Measurements from ENCODE around the gene DGKQ.
"Not testable (repeated sequence)": the region's sequence is repeated elsewhere in the genome, so short reads cannot be mapped to it uniquely, and the experiment has no call there.

The DGKQ gene

DNA sequence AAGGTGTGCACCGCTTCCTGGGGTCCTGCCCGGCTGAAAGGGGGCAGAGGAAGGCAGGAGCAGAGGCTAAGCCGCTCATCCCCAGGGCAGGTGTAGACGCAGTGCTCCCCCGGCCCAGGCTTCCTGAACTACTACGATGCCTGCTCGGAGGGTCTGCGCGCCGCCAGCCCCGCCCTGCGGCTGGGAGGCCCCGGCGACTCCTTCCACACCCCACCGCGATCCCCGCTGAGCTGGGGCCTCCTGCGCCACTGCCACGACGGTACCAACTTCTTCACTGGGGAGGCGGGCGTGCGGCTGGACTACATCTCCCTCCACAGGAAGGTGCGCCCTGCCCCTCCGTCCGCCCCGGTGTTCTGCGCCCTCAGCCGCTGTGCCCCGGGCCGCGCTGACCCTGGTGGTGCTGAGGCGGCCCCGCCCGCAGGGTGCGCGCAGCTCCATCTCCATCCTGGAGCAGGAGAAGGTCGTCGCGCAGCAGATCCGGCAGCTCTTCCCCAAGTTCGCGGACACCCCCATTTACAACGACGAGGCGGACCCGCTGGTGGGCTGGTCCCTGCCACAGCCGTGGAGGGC is 28.3 kb upstream of the DGKQ start:
- H3K9ac ChIP-seq (ENCODE audit: low read depth in 1 of 2, low read length in 2 of 2), result no peak overlapping the region
- no peak overlapping the region for H3K4me3 ChIP-seq (ENCODE audit: low read depth in 1 of 2, low read length in 2 of 2)
- H3K9me3 ChIP-seq (ENCODE audit: control insufficient read depth in 1 of 2, low read length in 2 of 2), result no peaks in the 10 kb centered on the region
- H3K27me3 ChIP-seq (ENCODE audit: control insufficient read depth in 1 of 2, insufficient read depth in 2 of 2, low read length in 2 of 2), result peaks cover 54 to 76% of the 10 kb centered on the region in 2 donors
- H3K36me3 ChIP-seq (ENCODE audit: control insufficient read depth in 1 of 2, insufficient read depth in 2 of 2, low read length in 2 of 2), result no peaks in the 10 kb centered on the region
- H3K27ac ChIP-seq (ENCODE audit: low read depth, low read length), result no peak overlapping the region
- H3K4me1 ChIP-seq (ENCODE audit: control insufficient read depth in 1 of 2, insufficient read depth in 2 of 2, low read length in 2 of 2), result peaks cover 4 to 13% of the 10 kb centered on the region in 2 donors

DNA sequence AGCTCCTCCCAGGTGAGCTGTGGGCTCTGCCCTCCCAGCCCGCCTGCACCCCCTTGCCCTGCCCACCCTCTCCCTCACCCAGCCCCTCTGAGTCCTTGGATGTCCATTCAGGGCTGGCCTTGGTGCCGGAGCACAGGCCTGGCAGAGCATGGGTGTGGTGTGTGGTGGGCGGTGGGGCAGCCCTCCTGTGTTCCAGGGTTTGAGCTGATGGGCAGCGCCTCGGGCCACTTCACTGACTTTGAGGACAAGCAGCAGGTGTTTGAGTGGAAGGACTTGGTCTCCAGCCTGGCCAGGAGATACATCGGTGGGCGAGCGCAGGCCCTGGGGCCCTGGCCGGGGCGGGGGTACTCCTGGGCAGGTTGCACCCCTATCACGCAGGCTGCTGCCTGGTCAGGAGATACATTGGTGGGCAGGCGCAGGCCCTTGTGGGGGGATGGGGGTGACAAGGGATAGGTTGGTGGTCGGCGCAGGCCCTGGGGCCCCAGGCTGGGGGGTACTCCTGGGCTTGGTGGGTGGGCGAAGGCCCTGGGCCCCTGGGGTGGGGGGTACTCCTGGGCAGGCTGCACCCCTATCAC is 27.4 kb upstream of the DGKQ start:
- Histone ChIP-seq H3K36me3 (ENCODE audit: control insufficient read depth in 1 of 2, insufficient read depth in 2 of 2, low read length in 2 of 2) (no peaks in the 10 kb centered on the region), H3K27ac (ENCODE audit: low read depth, low read length) (no peak overlapping the region), H3K27me3 (ENCODE audit: control insufficient read depth in 1 of 2, insufficient read depth in 2 of 2, low read length in 2 of 2) (peaks cover 53 to 80% of the 10 kb centered on the region in 2 donors), H3K4me1 (ENCODE audit: control insufficient read depth in 1 of 2, insufficient read depth in 2 of 2, low read length in 2 of 2) (peaks cover 6 to 16% of the 10 kb centered on the region in 2 donors), H3K9ac (ENCODE audit: low read depth in 1 of 2, low read length in 2 of 2) (no peak overlapping the region), H3K9me3 (ENCODE audit: control insufficient read depth in 1 of 2, low read length in 2 of 2) (no peaks in the 10 kb centered on the region), H3K4me3 (ENCODE audit: low read depth in 1 of 2, low read length in 2 of 2) (no peak overlapping the region)

DNA sequence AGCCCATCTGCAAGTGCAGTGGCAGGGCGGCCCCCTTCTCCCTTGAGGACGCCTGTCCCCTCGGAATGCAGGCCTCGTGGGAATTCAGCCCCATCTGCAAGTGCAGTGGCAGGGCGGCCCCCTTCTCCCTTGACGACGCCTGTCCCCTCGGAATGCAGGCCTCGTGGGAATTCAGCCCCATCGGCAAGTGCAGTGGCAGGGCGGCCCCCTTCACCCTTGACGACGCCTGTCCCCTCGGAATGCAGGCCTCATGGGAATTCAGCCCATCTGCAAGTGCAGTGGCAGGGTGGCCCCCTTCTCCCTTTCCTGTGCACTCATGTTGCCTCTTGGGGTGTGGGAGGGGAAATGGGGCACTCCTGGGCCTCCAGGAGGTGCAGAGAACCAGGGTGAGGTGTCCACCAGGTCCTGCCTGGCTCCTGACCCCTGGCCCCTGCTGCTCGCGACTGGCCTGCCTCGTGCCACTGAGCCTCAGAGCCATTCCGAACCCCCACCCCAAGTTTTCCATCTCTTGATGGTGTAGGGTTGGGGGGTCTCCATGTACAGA is 26.6 kb upstream of the DGKQ start:
- Histone ChIP-seq H3K4me3 (ENCODE audit: low read depth in 1 of 2, low read length in 2 of 2) (no peak overlapping the region), H3K27ac (ENCODE audit: low read depth, low read length) (no peak overlapping the region), H3K36me3 (ENCODE audit: control insufficient read depth in 1 of 2, insufficient read depth in 2 of 2, low read length in 2 of 2) (no peaks in the 10 kb centered on the region), H3K9me3 (ENCODE audit: control insufficient read depth in 1 of 2, low read length in 2 of 2) (no peaks in the 10 kb centered on the region), H3K4me1 (ENCODE audit: control insufficient read depth in 1 of 2, insufficient read depth in 2 of 2, low read length in 2 of 2) (peaks cover 7 to 16% of the 10 kb centered on the region in 2 donors), H3K27me3 (ENCODE audit: control insufficient read depth in 1 of 2, insufficient read depth in 2 of 2, low read length in 2 of 2) (peaks cover 46 to 73% of the 10 kb centered on the region in 2 donors), H3K9ac (ENCODE audit: low read depth in 1 of 2, low read length in 2 of 2) (no peak overlapping the region)

DNA sequence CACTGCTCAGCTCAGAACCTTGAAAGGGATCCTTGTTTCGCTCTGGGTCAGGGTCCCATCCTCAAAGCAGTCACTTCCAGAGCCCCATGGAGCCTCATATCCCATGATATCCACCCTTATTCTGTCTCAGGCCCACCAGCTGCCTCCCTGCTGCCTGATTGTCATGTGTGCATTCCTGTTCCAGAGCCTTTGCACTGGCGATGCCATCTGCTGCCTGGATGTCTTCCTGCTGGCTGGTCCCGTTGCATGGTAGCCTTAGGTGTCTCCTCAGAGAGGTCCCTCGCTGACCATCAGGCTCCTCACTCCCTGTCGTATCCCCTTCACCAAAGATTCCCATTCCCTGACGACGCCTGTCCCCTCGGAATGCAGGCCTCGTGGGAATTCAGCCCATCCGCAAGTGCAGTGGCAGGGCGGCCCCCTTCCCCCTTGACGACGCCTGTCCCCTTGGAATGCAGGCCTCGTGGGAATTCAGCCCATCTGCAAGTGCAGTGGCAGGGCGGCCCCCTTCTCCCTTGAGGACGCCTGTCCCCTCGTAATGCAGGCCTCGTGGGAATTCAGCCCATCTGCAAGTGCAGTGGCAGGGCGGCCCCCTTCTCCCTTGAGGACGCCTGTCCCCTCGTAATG is 26.0 kb upstream of the DGKQ start:
- not testable (repeated sequence) for H3K36me3 ChIP-seq (ENCODE audit: control insufficient read depth in 1 of 2, insufficient read depth in 2 of 2, low read length in 2 of 2); H3K4me3 ChIP-seq (ENCODE audit: low read depth in 1 of 2, low read length in 2 of 2); H3K9ac ChIP-seq (ENCODE audit: low read depth in 1 of 2, low read length in 2 of 2); H3K27ac ChIP-seq (ENCODE audit: low read depth, low read length); H3K9me3 ChIP-seq (ENCODE audit: control insufficient read depth in 1 of 2, low read length in 2 of 2)
- H3K4me1 ChIP-seq (ENCODE audit: control insufficient read depth in 1 of 2, insufficient read depth in 2 of 2, low read length in 2 of 2), result peaks cover 7 to 16% of the 10 kb centered on the region in 2 donors
- peaks cover 46 to 68% of the 10 kb centered on the region in 2 donors for H3K27me3 ChIP-seq (ENCODE audit: control insufficient read depth in 1 of 2, insufficient read depth in 2 of 2, low read length in 2 of 2)

DNA sequence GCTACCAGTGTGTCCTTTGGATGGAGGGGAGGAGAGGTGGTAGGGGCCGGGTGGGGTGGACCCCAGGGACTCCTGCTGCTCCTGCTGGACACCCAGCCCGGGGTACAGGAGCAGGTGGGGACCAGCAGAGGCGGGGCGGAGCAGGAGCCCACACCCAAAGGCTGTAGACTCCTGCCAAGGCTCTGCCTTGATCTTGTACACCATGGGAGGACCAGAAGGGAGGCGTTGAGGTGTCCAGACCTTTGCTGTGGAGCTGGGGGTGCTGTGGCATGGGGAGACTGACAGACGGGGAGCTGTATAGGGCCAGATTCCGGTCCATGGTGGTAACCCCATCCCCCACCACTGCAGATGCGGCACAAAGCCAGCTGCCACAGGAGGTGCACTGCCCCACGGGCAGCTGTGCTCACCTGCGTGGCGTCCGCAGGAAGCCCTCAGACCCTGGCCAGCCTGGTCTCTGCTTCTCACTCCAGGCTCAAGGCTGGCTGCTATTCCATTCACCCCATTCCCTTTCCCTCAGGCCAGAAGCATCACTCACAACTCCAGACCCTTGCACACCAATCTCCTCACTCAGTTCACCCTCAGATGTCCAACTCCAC is 24.8 kb upstream of the DGKQ start:
- H3K9me3 ChIP-seq (ENCODE audit: control insufficient read depth in 1 of 2, low read length in 2 of 2), result no peaks in the 10 kb centered on the region
- H3K4me1 ChIP-seq (ENCODE audit: control insufficient read depth in 1 of 2, insufficient read depth in 2 of 2, low read length in 2 of 2), result peaks cover 7 to 22% of the 10 kb centered on the region in 2 donors
- H3K9ac ChIP-seq (ENCODE audit: low read depth in 1 of 2, low read length in 2 of 2), result no peak overlapping the region
- no peak overlapping the region for H3K4me3 ChIP-seq (ENCODE audit: low read depth in 1 of 2, low read length in 2 of 2)
- no peaks in the 10 kb centered on the region for H3K36me3 ChIP-seq (ENCODE audit: control insufficient read depth in 1 of 2, insufficient read depth in 2 of 2, low read length in 2 of 2)
- H3K27ac ChIP-seq (ENCODE audit: low read depth, low read length), result no peak overlapping the region
- H3K27me3 ChIP-seq (ENCODE audit: control insufficient read depth in 1 of 2, insufficient read depth in 2 of 2, low read length in 2 of 2), result peaks cover 39 to 57% of the 10 kb centered on the region in 2 donors

DNA sequence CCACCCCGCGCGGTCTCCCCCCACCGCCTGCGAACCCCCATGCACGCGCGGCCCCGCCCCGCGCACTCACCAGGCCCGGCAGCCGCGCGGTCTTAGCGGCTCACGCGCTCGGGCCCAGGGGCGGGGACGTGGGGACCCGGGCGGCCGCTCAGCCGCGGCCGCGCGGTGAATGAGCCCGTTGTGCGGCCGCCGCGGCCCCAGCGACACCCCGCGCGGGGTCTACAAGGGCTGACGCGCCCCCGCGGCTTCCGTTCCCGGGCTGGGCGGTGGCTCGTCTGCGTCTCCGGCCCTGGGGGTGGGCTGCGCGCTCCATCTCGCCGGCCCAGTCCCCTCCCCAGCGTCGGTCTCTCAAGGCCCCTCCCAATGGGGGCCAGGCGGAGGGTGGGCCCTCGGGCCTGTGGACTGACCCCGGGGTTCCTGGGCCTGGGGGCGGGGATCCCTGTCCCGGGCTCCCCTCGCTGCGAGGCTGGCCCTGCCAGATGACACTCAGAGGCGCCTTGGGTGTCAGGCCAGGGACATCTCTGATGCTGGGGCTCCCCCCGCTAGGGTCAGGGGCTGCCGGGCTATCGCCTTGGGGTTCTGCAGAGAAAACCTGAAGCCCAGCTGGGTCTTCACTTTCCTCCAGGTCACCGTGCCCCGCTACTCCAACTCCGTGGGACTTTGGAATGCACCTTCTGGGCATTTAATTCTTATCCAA is 24.2 kb upstream of the DGKQ start:
- no peaks in the 10 kb centered on the region for H3K36me3 ChIP-seq (ENCODE audit: control insufficient read depth in 1 of 2, insufficient read depth in 2 of 2, low read length in 2 of 2)
- peaks cover 11 to 28% of the 10 kb centered on the region in 2 donors for H3K4me1 ChIP-seq (ENCODE audit: control insufficient read depth in 1 of 2, insufficient read depth in 2 of 2, low read length in 2 of 2)
- H3K27me3 ChIP-seq (ENCODE audit: control insufficient read depth in 1 of 2, insufficient read depth in 2 of 2, low read length in 2 of 2), result peaks cover 39 to 53% of the 10 kb centered on the region in 2 donors
- no peak overlapping the region for H3K4me3 ChIP-seq (ENCODE audit: low read depth in 1 of 2, low read length in 2 of 2)
- no peak overlapping the region for H3K9ac ChIP-seq (ENCODE audit: low read depth in 1 of 2, low read length in 2 of 2)
- no peaks in the 10 kb centered on the region for H3K9me3 ChIP-seq (ENCODE audit: control insufficient read depth in 1 of 2, low read length in 2 of 2)
- H3K27ac ChIP-seq (ENCODE audit: low read depth, low read length), result no peak overlapping the region

DNA sequence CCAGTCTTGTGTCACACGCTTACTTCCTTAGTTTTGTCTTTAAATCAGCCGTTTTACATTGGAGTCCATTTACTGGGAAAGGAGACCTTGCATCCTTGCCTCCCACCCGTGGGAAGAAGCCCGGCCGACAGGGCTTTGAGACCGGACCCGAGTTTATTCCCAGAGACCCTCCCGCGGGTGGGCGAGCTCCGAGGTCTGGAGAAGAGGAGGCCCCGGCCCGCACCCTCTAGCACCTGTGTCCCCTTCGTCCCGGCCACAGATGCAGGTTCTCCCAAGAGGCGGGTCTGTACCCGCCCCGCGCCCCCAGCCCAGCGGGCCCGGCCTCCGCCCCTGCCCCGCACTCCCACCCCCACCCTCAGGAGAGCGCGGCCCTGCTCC is 23.6 kb upstream of the DGKQ start:
- H3K9ac ChIP-seq (ENCODE audit: low read depth in 1 of 2, low read length in 2 of 2), result no peak overlapping the region
- no peaks in the 10 kb centered on the region for H3K9me3 ChIP-seq (ENCODE audit: control insufficient read depth in 1 of 2, low read length in 2 of 2)
- H3K36me3 ChIP-seq (ENCODE audit: control insufficient read depth in 1 of 2, insufficient read depth in 2 of 2, low read length in 2 of 2), result peaks cover 0 to under 1% of the 10 kb centered on the region in 2 donors
- peaks cover 38 to 48% of the 10 kb centered on the region in 2 donors for H3K27me3 ChIP-seq (ENCODE audit: control insufficient read depth in 1 of 2, insufficient read depth in 2 of 2, low read length in 2 of 2)
- no peak overlapping the region for H3K27ac ChIP-seq (ENCODE audit: low read depth, low read length)
- H3K4me3 ChIP-seq (ENCODE audit: low read depth in 1 of 2, low read length in 2 of 2), result no peak overlapping the region
- H3K4me1 ChIP-seq (ENCODE audit: control insufficient read depth in 1 of 2, insufficient read depth in 2 of 2, low read length in 2 of 2), result peaks cover 17 to 28% of the 10 kb centered on the region in 2 donors

DNA sequence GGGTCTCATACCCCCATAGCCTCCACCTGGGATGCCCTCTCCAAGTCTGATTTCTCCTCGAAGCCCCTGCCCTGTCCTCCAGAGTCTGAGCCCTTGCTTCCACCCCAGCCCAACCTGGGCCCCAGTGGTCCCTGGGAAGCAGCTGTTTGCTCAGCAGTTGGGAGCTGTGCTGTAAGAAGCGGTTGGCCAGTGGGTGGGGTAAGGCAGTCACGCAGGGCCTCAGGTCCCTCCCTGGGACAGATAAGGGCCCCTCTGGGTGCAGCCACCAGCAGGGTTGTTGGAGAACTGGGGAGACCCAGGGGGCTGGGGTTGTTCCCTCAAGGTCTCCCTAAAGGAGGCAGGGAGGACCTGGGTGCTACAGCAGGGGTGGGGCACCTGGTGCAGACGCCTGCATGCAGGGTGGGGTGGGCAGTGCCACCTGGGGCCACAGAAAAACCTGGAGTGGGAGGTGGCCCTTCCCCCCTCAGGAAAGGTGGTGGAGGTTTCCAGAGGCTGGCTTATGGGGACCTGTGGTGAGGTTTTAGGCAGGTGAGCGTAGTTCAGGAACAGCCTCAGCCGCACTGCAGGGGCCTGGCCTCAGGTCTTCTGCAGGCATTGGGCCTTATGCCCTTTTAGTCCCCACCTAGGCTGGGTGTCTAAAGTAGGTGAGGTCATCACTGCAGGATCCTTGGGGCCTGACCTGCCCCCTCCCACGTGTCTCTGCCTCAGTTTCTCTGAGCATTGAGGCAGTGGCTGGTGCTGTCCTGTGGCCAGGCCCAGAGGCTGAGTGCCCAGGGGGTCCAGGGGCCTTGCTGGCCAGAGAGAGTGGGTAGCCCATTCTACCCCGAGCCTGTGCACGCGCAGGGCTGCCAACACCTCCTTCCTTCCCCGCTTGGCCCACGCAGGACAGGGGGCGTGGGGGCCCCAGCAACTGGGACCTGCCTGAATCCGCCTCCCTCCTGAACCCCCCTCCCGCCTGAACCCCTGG is 22.9 kb upstream of the DGKQ start:
- Histone ChIP-seq H3K27ac (ENCODE audit: low read depth, low read length) (no peak overlapping the region), H3K36me3 (ENCODE audit: control insufficient read depth in 1 of 2, insufficient read depth in 2 of 2, low read length in 2 of 2) (peaks cover 0 to 6% of the 10 kb centered on the region in 2 donors), H3K4me1 (ENCODE audit: control insufficient read depth in 1 of 2, insufficient read depth in 2 of 2, low read length in 2 of 2) (peaks cover 19 to 29% of the 10 kb centered on the region in 2 donors), H3K27me3 (ENCODE audit: control insufficient read depth in 1 of 2, insufficient read depth in 2 of 2, low read length in 2 of 2) (peaks cover 32 to 41% of the 10 kb centered on the region in 2 donors), H3K4me3 (ENCODE audit: low read depth in 1 of 2, low read length in 2 of 2) (no peak overlapping the region), H3K9me3 (ENCODE audit: control insufficient read depth in 1 of 2, low read length in 2 of 2) (no peaks in the 10 kb centered on the region), H3K9ac (ENCODE audit: low read depth in 1 of 2, low read length in 2 of 2) (no peak overlapping the region)

DNA sequence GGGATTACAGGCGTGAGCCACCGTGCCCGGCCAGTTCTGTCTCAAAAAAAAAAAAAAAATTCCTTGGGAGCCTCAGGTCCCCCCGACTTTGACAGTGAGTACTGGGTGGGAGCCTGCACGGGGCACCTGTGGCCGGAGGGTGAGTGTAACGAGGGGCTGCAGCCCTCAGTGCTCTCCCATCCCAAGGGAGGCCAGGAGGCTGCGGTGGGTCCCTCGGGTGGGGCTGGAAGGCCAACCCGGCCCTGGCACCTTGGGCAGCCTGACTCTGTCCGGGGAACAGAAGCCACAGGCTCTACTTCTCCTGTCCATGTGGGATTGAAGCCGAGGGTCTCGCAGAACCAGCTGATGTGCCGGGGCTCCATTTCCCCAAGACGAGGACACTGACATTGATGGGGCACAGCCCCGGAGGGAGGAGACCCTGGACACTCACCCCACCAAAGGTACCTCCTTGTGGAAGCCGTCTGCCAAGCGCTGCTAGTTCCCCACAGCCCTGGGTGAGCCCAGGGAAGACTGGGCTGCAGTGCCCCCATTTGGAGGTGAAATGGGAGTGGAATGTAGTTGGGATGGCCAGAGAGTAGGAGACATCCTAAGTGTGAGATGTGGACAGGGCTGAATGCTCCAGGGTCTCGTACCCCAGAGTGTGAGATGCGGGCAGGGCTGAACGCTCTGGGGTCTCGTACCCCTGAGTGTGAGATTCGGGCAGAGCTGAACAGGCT is 22.1 kb upstream of the DGKQ start:
- no peaks in the 10 kb centered on the region for H3K9me3 ChIP-seq (ENCODE audit: control insufficient read depth in 1 of 2, low read length in 2 of 2)
- peaks cover 4 to 12% of the 10 kb centered on the region in 2 donors for H3K36me3 ChIP-seq (ENCODE audit: control insufficient read depth in 1 of 2, insufficient read depth in 2 of 2, low read length in 2 of 2)
- no peak overlapping the region for H3K4me3 ChIP-seq (ENCODE audit: low read depth in 1 of 2, low read length in 2 of 2)
- H3K27me3 ChIP-seq (ENCODE audit: control insufficient read depth in 1 of 2, insufficient read depth in 2 of 2, low read length in 2 of 2), result peaks cover 24 to 34% of the 10 kb centered on the region in 2 donors
- no peak overlapping the region for H3K9ac ChIP-seq (ENCODE audit: low read depth in 1 of 2, low read length in 2 of 2)
- H3K4me1 ChIP-seq (ENCODE audit: control insufficient read depth in 1 of 2, insufficient read depth in 2 of 2, low read length in 2 of 2), result peaks cover 19 to 29% of the 10 kb centered on the region in 2 donors
- no peak overlapping the region for H3K27ac ChIP-seq (ENCODE audit: low read depth, low read length)

All from duodenal mucosa (tissue), 2 donors.